NK-92 (cell line): ENCODE results near the gene BACE1-AS.

Experiments
- DNase-seq: peaks from one replicate; lab custom pipeline; 2025; ENCODE audit not compliant: unreplicated experiment; lab: John Stamatoyannopoulos, UW

The BACE1-AS gene

DNA sequence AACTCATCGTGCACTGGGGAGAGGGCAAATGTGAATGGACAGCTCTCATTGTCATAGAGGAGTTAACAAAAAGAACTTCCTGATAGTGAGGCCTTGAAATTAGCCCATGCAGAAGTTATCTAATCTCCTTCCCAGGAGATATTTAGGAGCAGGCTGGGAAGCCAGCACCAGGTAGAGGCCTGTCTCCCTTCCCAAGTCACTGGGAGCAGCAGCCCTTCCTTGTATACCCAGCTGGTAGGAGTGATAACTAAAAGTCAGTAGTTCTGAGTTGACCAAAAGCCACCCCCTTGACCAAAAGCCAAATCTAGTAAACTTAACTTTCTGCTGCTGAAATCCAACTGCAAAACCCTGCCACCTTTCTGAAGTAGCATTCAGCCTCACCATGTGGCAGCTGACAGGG lies 1.4 kb upstream of the BACE1-AS start:
- no peak for DNase-seq

DNA sequence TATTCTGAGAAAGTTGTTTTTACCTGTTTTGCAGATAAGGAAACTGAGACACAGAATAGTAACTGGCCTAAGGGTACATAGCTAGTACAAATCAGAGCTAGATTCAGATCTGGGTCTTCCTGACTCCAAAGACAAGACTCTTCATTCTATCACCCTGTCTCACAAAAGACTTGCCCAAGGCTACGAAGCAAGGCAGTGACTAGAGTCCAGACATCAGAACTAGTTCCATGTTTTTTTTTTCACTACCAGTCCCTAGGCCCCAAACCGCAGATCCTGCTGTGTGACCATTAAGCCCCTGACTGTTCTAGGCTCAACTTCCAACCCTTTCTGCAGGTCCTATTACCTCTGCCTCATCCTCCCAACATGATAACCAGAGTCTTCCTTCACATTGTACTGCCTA lies 1.5 kb downstream of the BACE1-AS start:
- no peak for DNase-seq

GRCh38 chr11:117295438-117296137 lies 4.4 kb downstream of the BACE1-AS start:
- no peak for DNase-seq

DNA sequence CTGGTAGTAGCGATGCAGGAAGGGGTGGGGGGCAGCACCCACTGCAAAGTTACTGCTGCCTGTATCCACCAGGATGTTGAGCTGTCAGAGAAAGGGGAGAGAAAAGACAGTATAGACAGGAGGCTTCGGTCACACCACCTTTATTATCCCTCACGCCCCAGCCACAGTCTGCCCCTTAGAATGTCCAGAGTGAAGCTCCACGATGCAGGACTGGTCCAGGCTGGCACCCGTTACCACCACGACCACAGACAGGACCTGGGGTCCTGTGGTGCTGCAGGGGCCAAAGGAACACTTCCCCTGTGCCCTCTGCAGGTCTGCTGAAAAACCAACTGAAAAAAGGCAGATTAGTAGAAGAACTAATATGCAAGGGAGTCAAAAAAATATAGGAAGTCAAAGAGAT lies 5.7 kb downstream of the BACE1-AS start:
- DNase-seq, result no peak

- no peak for DNase-seq
Observed at GRCh38 chr11:117298195-117298594, 7.0 kb downstream of the BACE1-AS start.

DNA sequence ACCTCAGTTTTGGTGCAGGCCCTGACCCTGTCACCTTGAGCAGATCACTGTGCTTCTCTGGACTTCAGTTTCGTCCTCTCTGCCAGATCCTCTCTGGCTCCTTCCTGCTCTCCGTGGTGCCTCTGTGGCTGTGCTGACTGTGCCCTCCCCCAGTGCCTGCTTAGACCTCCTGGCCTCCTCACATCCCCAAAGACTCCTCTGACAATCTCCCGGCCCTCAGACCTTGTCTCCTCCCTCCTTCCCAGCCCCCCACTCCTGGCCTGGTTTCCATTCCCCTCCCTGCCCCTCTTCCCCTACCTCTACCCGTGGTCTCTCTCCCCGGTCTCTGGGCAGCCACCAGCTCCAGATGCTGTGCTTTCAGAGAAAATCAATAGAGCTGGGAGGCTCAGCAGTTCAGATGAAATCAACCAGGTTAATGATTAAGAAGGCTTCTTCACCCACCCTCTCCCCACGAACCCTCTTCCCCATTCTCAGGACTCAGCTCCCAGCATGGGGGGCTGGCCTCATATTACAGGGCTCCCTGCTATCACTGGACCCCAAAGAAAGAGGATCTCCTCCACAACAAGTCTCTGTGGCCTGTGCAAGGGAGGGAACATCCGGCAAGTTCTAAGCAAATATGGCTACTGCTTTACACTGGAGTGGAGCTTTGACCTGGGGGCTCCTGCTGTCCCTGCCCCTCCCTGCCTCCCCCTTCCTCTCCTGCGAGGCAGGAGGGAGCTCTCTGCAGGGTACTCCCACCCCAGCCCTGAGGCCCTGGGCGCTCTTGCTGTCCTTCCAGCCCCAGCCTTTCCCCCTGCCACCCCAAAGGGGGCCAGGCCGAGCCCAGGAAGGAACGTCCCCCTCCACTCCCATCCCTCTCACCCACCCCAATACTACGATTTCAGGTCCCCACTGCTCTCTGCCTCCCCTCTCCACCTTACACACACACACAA lies 8.5 kb downstream of the BACE1-AS start:
- no peak for DNase-seq

GRCh38 chr11:117300283-117300663 lies 9.1 kb downstream of the BACE1-AS start:
- DNase-seq, result no peak

- DNase-seq, result no peak
Observed at GRCh38 chr11:117300773-117301172, 9.6 kb downstream of the BACE1-AS start.

DNA sequence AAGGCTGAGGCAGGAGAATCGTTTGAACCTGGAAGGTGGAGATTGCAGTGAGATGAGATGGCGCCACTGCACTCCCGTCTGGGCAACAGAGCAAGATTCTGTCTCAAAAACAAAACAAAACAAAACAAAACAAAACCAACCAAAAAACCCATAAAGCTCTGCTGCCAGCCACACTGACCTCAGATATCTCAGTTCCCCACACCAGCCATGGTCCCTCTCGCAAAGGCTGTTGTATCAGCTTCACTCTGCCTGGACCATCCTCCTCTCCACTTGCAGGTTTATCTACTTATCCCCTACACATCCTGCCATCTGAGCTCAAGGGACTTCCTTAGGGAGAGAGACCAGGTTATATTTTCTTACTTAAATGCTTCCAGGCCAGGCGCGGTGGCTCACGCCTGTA lies 11.1 kb downstream of the BACE1-AS start:
- DNase-seq, result no peak

DNA sequence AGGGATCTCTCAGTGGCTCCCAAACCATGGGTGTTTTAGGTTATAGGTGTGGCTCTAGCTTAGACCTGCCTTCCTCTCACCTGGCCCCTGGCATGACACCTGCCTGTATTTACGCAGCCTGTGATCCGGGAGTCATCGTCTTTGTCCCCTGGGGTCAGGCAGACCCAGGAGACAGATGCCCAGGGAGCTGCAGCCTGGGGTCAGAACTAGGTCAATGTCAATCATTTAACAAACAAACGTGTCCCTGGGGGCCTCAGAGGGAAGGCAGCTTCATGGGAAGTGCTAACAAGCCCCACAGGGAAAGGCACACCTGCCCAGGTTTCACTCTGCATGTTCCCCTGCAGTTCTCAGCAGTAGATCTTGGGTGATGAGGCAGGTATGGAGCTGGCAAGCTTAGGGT lies 12.0 kb downstream of the BACE1-AS start:
- no peak for DNase-seq

DNA sequence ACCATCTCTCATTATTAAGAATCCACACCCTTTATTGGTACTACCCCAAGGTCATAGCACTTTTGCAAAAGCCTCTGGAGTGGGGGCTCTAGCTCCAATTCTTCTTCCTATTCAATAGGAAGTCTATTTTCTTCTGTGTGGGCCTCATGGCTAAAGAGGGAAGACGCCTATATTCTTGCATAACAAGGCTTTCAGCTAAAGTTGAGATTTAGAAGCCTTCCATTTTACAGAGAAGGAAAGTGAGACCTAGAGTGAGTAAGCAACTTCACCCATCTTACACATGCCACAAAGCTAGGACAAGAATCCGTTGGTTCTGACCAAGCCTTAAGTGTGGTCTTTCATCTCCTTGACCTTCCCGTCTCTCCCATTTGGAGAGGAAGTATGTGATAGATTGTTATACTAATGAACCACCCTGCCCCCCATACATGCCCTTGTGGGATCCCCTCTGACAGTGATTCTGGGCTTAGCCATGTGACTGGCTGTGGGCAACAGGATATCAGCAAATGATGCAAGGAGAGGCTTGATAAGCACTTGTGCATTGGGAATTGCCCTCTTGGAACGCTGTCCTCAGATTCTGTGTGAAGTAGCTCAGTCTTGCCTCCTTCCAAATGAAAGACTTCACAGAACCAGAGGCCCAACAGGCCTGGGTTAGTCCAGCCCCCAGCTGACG lies 12.6 kb downstream of the BACE1-AS start:
- DNase-seq, result no peak

- no peak for DNase-seq
Observed at GRCh38 chr11:117305145-117305544, 14.0 kb downstream of the BACE1-AS start.

DNA sequence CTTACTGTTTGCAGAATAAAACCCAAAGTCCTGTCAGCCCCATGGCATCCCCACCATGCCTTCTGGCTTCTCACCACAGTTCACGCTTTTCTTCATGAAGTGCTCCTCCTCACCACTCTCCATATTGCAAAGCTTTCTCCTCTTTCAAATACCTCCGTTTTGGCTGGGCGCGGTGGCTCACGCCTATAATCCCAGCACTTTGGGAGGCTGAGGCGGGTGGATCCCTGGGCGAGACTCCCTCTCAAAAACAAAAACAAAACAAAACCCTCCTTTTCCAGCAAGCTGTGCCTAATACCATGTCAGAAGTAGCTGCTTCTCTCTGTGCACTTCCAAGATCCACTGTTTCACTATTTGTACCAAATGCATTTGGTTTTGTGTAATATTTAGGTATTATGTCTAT lies 18.2 kb downstream of the BACE1-AS start:
- DNase-seq, result no peak

DNA sequence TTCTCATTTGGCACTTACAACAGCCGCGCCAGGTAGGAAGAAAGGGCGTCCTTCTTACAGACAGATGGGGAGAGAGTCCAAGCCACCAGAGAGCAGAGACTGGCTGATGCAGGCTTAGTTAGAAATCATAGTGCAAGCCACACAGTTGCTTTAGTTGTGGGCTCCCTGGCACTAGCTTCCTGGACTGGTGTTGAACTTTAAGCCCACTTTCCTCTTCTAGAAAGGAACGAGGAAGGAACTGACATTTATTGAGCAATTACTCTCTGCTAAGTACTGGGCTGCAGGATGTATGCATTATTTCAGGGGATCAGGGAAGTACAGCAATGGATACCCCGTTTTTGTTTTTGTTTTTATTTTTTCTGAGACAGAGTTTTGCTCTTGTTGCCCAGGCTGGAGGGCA lies 21.9 kb downstream of the BACE1-AS start:
- no peak for DNase-seq

DNA sequence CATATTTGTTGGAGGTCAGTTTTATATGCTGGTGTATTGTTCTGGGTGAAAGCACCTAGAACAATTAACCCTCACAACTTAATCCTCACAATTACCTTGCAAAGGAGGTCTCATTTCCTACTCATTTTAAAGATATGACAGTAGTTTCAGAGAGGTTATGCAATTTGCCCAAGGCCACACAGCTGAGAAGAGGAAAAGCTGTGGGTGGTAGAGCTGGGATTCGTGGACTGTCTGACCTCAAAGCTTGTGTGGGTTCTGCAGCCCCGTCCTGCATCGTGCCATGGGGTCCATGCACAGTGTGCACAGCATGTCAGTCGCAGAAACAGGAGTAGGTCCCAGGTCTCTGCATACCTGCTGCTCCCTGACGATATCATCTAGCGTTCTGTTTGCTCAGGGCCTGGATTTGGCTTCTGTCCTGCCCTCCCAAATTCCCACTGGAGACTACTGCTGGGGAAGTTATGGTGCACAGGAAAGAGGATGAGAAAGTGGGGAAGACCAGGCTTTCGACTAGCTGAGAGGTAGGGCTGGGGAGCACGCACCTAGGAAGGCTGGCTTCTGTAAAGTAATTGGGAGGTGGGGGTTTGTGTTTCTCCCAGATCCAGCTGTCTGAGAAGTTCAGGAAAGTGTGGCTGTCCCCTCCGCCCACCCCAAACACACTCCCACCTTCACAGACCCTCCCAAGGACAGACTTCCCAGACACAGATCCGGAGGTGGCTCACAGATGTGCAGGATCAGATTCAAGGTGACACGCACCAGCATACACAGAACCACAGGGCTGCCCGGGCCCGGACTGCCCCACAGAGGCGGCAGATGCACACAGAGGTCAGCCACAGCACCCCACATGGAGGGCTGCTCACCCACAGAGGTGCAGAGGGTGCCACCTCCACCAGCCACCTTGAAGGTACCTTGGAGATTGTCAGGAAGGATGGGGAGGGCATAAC lies 23.0 kb downstream of the BACE1-AS start:
- DNase-seq, result no peak

DNA sequence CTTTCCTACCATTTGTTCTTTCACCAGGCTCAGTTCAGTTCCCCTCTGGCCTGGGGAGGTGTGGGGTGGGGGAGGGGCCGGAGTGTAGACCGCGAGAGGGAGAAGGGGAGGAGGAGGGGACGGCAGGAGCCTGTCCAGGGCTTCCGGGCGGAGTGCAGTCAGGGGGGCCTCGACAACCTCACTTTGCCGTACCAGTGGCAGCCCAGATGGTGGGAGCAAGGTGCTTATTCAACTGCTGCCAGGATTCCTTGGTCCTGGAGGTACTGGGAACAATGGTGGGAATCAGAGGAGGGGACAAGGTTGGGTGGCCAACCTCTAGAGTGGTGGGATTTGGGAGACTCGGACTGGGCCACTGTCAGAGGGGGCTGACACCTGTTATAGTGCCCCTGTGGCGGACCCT lies 23.7 kb downstream of the BACE1-AS start:
- no peak for DNase-seq

- no peak for DNase-seq
Observed at GRCh38 chr11:117315285-117316196, 24.4 kb downstream of the BACE1-AS start.

- DNase-seq, result no peak
Observed at GRCh38 chr11:117316197-117316961, 25.2 kb downstream of the BACE1-AS start, which contains the start of gene BACE1. BACE1 (minus strand) TSS chr11:117316256; CDS start chr11:117315795, 461 bp downstream.

- DNase-seq, result no peak
Observed at GRCh38 chr11:117318738-117319137, 27.6 kb downstream of the BACE1-AS start.
